PC-3 (cell line): ENCODE data around the gene CHST11.

ENCODE experiments used
- EZH2 ChIP-seq: fragments of 300-600 bp; sonication (generic); IDR thresholded peaks from one replicate; pipeline ENCODE4 v1.6.1; 2017; ENCODE audit warnings: antibody characterized with exemption, mild to moderate bottlenecking, low read length; ENCODE audit not compliant: unreplicated experiment
- EZH2phosphoT487 ChIP-seq: fragments of 300-600 bp; sonication (generic); IDR thresholded peaks from 2 replicates; pipeline ENCODE4 v1.6.1; 2018; ENCODE audit warnings: mild to moderate bottlenecking, antibody characterized with exemption, low read length, borderline replicate concordance
- TF ChIP-seq, protein P1 (sequence below): fragments of 300-600 bp; sonication (generic); conservative IDR thresholded peaks from 2 replicates; pipeline ENCODE4 v1.5.1; 2017; ENCODE audit warnings: antibody characterized with exemption, low read depth, mild to moderate bottlenecking, low read length

DNA sequence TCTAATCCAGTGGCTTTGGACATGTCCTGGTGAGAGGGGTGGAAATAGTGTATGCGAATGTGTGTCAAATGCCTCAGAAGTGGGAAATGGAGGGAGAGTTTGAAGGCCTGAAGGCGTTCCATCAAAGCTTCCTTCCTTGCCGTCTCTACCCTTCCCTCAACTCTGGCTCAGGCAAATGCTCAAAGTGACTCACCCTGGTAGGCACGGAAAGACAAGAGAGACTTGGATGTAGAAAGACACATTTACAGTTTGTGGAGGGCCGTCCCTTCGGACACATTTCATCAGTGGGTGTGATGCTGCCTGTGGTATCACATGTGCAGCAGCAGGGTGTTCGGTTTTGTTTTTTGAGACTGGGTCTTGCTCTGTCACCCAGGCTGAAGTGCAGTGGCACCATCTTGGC, 36.7 kb downstream of the CHST11 start:
- TF ChIP-seq, protein P1, sequence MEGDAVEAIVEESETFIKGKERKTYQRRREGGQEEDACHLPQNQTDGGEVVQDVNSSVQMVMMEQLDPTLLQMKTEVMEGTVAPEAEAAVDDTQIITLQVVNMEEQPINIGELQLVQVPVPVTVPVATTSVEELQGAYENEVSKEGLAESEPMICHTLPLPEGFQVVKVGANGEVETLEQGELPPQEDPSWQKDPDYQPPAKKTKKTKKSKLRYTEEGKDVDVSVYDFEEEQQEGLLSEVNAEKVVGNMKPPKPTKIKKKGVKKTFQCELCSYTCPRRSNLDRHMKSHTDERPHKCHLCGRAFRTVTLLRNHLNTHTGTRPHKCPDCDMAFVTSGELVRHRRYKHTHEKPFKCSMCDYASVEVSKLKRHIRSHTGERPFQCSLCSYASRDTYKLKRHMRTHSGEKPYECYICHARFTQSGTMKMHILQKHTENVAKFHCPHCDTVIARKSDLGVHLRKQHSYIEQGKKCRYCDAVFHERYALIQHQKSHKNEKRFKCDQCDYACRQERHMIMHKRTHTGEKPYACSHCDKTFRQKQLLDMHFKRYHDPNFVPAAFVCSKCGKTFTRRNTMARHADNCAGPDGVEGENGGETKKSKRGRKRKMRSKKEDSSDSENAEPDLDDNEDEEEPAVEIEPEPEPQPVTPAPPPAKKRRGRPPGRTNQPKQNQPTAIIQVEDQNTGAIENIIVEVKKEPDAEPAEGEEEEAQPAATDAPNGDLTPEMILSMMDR = no peak
- no peak for TF ChIP-seq EZH2
- TF ChIP-seq EZH2phosphoT487 = no peak
